Fibroblast of lung (primary cell): ENCODE results near the gene SLC9A5. TPM values are rescaled to one million over a fixed set of nuclear protein-coding genes. Genes with fewer than 3 reads are reported as not detected.
A peak's percentile ranks its signal among the peaks of the same experiment; 100 is the strongest.

ENCODE experiments used
- DNase-seq, 2 donors: peaks; one replicate each; pipeline versions ENCODE4 v3.0.0 to v3.0.0-alpha.2; 2010; ENCODE audit warnings: low read depth in 2 of 2
- H2AFZ ChIP-seq: 2 replicates; pipeline ENCODE4 v1.5.1; 2012; ENCODE audit warnings: low read length, control low read depth, inconsistent platforms
- H3K27ac ChIP-seq: 2 replicates; pipeline ENCODE4 v1.5.1; 2011; ENCODE audit warnings: low read length, control low read depth; ENCODE audit not compliant: insufficient read depth
- H3K27me3 ChIP-seq: 2 replicates; pipeline ENCODE4 v1.5.1; 2011; ENCODE audit warnings: mild to moderate bottlenecking, low read length; ENCODE audit not compliant: control insufficient read depth, insufficient read depth
- H3K36me3 ChIP-seq: 2 replicates; pipeline ENCODE4 v1.5.1; 2011; ENCODE audit warnings: low read length; ENCODE audit not compliant: control insufficient read depth, insufficient read depth
- H3K4me1 ChIP-seq: 2 replicates; pipeline ENCODE4 v1.5.1; 2011; ENCODE audit warnings: low read length; ENCODE audit not compliant: control insufficient read depth, insufficient read depth; ENCODE audit errors: extremely low read depth
- H3K4me2 ChIP-seq: 2 replicates; pipeline ENCODE4 v1.5.1; 2011; ENCODE audit warnings: low read length, control low read depth; ENCODE audit not compliant: insufficient read depth; ENCODE audit errors: extremely low read depth
- H3K4me3 ChIP-seq, 4 experiments: fragments of 200-600 bp in 1 of 4; sonication (generic) in 1 of 4; replicated peaks in 1 of 4; 2 replicates each; pipeline ENCODE4 v1.5.1; 2011 to 2016; ENCODE audit warnings: low read length in 4 of 4, low read depth in 3 of 4, mild to moderate bottlenecking in 3 of 4, control low read depth in 2 of 4, inconsistent platforms in 1 of 4, mixed read lengths in 1 of 4; ENCODE audit not compliant: insufficient read depth in 1 of 4; ENCODE audit errors: control extremely low read depth in 1 of 4
- H3K79me2 ChIP-seq: 2 replicates; pipeline ENCODE4 v1.5.1; 2012; ENCODE audit warnings: mild to moderate bottlenecking, low read length, inconsistent platforms; ENCODE audit not compliant: control insufficient read depth, insufficient read depth
- H3K9ac ChIP-seq: 2 replicates; pipeline ENCODE4 v1.5.1; 2011; ENCODE audit warnings: mild to moderate bottlenecking, low read length, control low read depth; ENCODE audit not compliant: insufficient read depth
- H3K9me3 ChIP-seq: 2 replicates; pipeline ENCODE4 v1.5.1; 2012; ENCODE audit warnings: low read depth, low read length; ENCODE audit not compliant: control insufficient read depth, insufficient read depth
- H4K20me1 ChIP-seq: 2 replicates; pipeline ENCODE4 v1.5.1; 2011; ENCODE audit warnings: low read length; ENCODE audit not compliant: control insufficient read depth, insufficient read depth; ENCODE audit errors: extremely low read depth
- CTCF ChIP-seq, 2 donors: IDR thresholded peaks in 1 of 2; conservative IDR thresholded peaks in 1 of 2; 1 replicate in 1 of 2; 2 replicates in 1 of 2; pipeline ENCODE4 v1.5.1; 2011 to 2012; ENCODE audit warnings: low read length in 2 of 2, control low read depth in 1 of 2, inconsistent platforms in 1 of 2, low read depth in 1 of 2, mild to moderate bottlenecking in 1 of 2
- EZH2 ChIP-seq: IDR thresholded peaks from 2 replicates; pipeline ENCODE4 v1.5.1; 2012; ENCODE audit warnings: low read length, control low read depth, mild to moderate bottlenecking; ENCODE audit errors: missing control alignments
- polyA plus RNA-seq, 2 donors: library from polyadenylated mRNA; depleted of rRNA in 1 of 2; stranded (reverse) in 1 of 2; unstranded in 1 of 2; fragments of >200 nt; gene quantifications; 2 replicates each; pipeline ENCODE4 v1.2.1, GENCODE V29; 2011 to 2012; ENCODE audit warnings: missing spikeins in 1 of 2
- total RNA-seq: library from RNA; depleted of rRNA; stranded (reverse); fragments of >200 nt; gene quantifications from 2 replicates; pipeline ENCODE4 v1.2.1, GENCODE V29; 2014

Gene SLC9A5
- total and polyA plus RNA-seq, 2 donors (not counting 1 experiment from before 2014, with no cell fraction given): 2.0 to 2.3 TPM

GRCh38 chr16:67246756-67247191 is 2.0 kb upstream of the SLC9A5 start:
- no peaks in the 10 kb centered on the region for H4K20me1 ChIP-seq
- peaks cover 28% of the 10 kb centered on the region for H3K79me2 ChIP-seq
- no peak overlapping the region for H2AFZ ChIP-seq
- H3K4me2 ChIP-seq: peak overlapping the region; percentile 89
- no peak for DNase-seq
- H3K4me1 ChIP-seq: peaks cover 48% of the 10 kb centered on the region
- peak overlapping the region; percentile 79 to 90 (median 87) for H3K4me3 ChIP-seq
- peaks cover 3% of the 10 kb centered on the region for H3K36me3 ChIP-seq
- H3K27me3 ChIP-seq: no peaks in the 10 kb centered on the region
- H3K9ac ChIP-seq: peak overlapping the region; percentile 76
- no peaks in the 10 kb centered on the region for H3K9me3 ChIP-seq
- H3K27ac ChIP-seq: peak overlapping the region; percentile 85
- TF ChIP-seq CTCF (conservative IDR thresholded peaks at IDR 0.05 in 1 of 2, IDR thresholded peaks at IDR 0.05 in 1 of 2; ENCODE audit: low read depth in 1 of 2, low read length in 2 of 2) (no peak), EZH2 (no peak)

GRCh38 chr16:67247192-67248072 is 1.3 kb upstream of the SLC9A5 start, which contains the start of gene FHOD1:
TSS of gene FHOD1 (minus strand) at chr16:67247481. CDS start at chr16:67247410, 71 bp downstream.
- Histone ChIP-seq H3K4me1 (peaks cover 43% of the 10 kb centered on the region), H3K9ac (peak within 1 kb of the TSS; percentile 76), H3K36me3 (peaks cover 3% of the 10 kb centered on the region), H4K20me1 (no peaks in the 10 kb centered on the region), H2AFZ (peak within 1 kb of the TSS; percentile 60), H3K4me2 (peak within 1 kb of the TSS; percentile 91), H3K27ac (peak within 1 kb of the TSS; percentile 85), H3K4me3 (peak within 1 kb of the TSS; percentile 79 to 90 (median 87)), H3K79me2 (peaks cover 24% of the 10 kb centered on the region), H3K27me3 (no peaks in the 10 kb centered on the region), H3K9me3 (no peaks in the 10 kb centered on the region)
- TF ChIP-seq EZH2 (no peak), CTCF (conservative IDR thresholded peaks at IDR 0.05 in 1 of 2, IDR thresholded peaks at IDR 0.05 in 1 of 2; ENCODE audit: low read depth in 1 of 2, low read length in 2 of 2) (no peak)
- DNase-seq: peak; percentile 91 to 93

GRCh38 chr16:67248073-67248400 is 742 bp upstream of the SLC9A5 start:
- peak overlapping the region; percentile 44 for H3K27ac ChIP-seq
- H3K9me3 ChIP-seq: no peaks in the 10 kb centered on the region
- H3K36me3 ChIP-seq: peaks cover 3% of the 10 kb centered on the region
- H3K79me2 ChIP-seq: peaks cover 20% of the 10 kb centered on the region
- peak overlapping the region; percentile 60 for H2AFZ ChIP-seq
- TF ChIP-seq CTCF (conservative IDR thresholded peaks at IDR 0.05 in 1 of 2, IDR thresholded peaks at IDR 0.05 in 1 of 2; ENCODE audit: low read depth in 1 of 2, low read length in 2 of 2) (no peak), EZH2 (no peak)
- peak overlapping the region; percentile 91 for H3K4me2 ChIP-seq
- DNase-seq: no peak
- peak overlapping the region; percentile 62 for H3K9ac ChIP-seq
- peak overlapping the region; percentile 35 to 66 (median 52) for H3K4me3 ChIP-seq
- H3K27me3 ChIP-seq: no peaks in the 10 kb centered on the region
- peaks cover 40% of the 10 kb centered on the region for H3K4me1 ChIP-seq
- no peaks in the 10 kb centered on the region for H4K20me1 ChIP-seq
